Measurements from ENCODE around the gene NSMF. TPM values are rescaled to one million over a fixed set of nuclear protein-coding genes. Genes with fewer than 3 reads are reported as not detected.

The NSMF gene
- total RNA-seq, 2 donors from 2014 or later, result 42.4 to 128 TPM

DNA sequence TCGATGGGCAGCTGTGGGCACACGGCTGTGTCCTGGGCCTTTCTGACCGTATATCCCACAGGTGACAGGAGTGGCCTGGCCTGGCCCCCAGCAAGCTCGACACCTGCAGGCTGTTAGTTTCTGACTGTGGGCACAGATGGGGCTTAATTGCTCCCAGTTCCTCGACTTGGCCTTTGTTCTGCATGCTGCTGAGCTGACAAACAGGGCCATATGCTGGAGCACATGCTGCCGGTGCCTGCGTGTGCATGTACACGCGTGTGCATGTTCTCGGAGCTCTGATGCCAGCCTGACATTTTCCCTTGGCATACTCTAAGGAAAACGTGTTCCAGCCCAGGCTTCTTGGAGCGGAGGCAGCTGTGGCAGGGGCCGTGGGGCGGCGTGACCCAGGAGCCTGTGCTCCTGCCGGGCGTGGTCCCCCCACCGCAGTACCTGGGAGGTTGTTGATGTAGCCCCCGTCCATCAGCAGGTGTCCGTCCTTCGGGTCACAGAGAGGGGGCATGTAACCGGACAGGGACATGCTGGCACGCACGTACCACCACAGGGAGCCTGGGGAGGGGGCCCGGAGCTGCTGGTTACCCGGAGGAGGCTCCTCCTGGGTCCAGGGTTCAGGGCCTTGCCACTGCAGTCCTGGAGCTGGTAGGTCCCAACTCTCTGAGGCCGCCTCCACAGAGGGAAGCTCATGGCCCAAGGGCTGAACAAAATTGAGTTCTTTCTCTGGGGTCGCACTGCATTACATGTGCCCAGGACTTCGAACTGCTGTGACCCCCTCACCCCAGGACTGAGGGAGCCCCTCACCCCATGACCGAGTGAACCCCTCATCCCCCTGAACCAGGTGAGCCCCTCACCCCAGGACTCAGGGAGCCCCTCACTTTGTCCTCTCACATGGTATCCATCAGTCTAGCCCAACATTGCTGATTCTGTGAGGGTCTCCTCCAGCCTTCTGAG lies 4.1 kb upstream of the NSMF start:
- H3K4me1 ChIP-seq (replicated peaks), result peaks cover 6% of the 10 kb centered on the region
- intact Hi-C loops (cut with DNase I), result no loop called here
- TF ChIP-seq, protein P1, sequence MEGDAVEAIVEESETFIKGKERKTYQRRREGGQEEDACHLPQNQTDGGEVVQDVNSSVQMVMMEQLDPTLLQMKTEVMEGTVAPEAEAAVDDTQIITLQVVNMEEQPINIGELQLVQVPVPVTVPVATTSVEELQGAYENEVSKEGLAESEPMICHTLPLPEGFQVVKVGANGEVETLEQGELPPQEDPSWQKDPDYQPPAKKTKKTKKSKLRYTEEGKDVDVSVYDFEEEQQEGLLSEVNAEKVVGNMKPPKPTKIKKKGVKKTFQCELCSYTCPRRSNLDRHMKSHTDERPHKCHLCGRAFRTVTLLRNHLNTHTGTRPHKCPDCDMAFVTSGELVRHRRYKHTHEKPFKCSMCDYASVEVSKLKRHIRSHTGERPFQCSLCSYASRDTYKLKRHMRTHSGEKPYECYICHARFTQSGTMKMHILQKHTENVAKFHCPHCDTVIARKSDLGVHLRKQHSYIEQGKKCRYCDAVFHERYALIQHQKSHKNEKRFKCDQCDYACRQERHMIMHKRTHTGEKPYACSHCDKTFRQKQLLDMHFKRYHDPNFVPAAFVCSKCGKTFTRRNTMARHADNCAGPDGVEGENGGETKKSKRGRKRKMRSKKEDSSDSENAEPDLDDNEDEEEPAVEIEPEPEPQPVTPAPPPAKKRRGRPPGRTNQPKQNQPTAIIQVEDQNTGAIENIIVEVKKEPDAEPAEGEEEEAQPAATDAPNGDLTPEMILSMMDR (IDR thresholded peaks at IDR 0.05), result no peak
- TF ChIP-seq POLR2AphosphoS5 (IDR thresholded peaks at IDR 0.05) (no peak), POLR2A (IDR thresholded peaks at IDR 0.05) (no peak)
- H3K4me3 ChIP-seq, result no peak overlapping the region
- H3K36me3 ChIP-seq, result no peaks in the 10 kb centered on the region
- no peaks in the 10 kb centered on the region for H3K9me3 ChIP-seq
- no peak overlapping the region for H3K27ac ChIP-seq
- no peak for DNase-seq (ENCODE audit: low spot score)
- H3K27me3 ChIP-seq (replicated peaks; ENCODE audit: insufficient read depth), result no peaks in the 10 kb centered on the region
- whole genome bisulfite sequencing, result 95% methylated on average over 30 of the region's 30 CpGs

DNA sequence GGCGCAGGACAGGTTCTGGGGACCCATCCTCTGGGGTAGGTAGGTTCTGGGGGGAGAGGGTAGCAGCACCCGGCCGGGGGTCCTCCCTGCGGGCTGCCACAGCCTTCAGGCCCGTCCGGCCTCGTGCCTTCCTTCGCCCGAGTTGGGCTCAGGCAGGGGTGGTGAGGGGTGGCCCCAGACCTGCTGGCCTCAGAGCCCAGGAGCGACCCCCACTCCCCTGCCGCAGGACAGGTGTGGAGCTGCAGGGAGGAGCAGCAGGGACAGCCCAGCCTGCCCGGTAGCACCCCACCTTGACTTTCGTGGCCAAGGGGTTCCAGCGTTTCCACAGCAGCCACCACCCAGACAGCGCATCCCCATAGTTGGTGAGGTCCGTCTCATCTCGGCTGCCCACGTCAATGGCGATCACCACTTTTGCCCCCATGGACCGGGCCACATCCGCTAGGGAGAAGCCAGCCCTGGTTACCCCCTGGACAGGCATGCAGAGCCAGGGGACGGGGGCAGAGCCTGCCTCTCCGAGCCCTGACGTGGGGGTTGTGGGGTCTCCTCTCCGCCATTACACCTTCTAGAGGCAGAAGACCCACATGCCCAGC lies 3.4 kb upstream of the NSMF start:
- H3K27me3 ChIP-seq (replicated peaks; ENCODE audit: insufficient read depth), result no peaks in the 10 kb centered on the region
- peaks cover 9% of the 10 kb centered on the region for H3K4me1 ChIP-seq (replicated peaks)
- no peaks in the 10 kb centered on the region for H3K9me3 ChIP-seq
- no peak for TF ChIP-seq POLR2A (IDR thresholded peaks at IDR 0.05)
- TF ChIP-seq, protein P1 (IDR thresholded peaks at IDR 0.05), result no peak
- no peak for TF ChIP-seq POLR2AphosphoS5 (IDR thresholded peaks at IDR 0.05)
- H3K36me3 ChIP-seq, result no peaks in the 10 kb centered on the region
- H3K27ac ChIP-seq, result no peak overlapping the region
- H3K4me3 ChIP-seq, result no peak overlapping the region
- WGBS, result 92% methylated on average over 14 of the region's 25 CpGs
- intact Hi-C loops (cut with DNase I), result no loop called here
- no peak for DNase-seq (ENCODE audit: low spot score)

- TF ChIP-seq, protein P1 (IDR thresholded peaks at IDR 0.05), result no peak
- TF ChIP-seq POLR2A (IDR thresholded peaks at IDR 0.05) (no peak), POLR2AphosphoS5 (IDR thresholded peaks at IDR 0.05) (no peak)
- Histone ChIP-seq H3K27me3 (replicated peaks; ENCODE audit: insufficient read depth) (no peaks in the 10 kb centered on the region), H3K27ac (no peak overlapping the region), H3K4me1 (replicated peaks) (peaks cover 9% of the 10 kb centered on the region), H3K4me3 (no peak overlapping the region), H3K9me3 (no peaks in the 10 kb centered on the region), H3K36me3 (no peaks in the 10 kb centered on the region)
- no peak for DNase-seq (ENCODE audit: low spot score)
- 66% methylated on average over 47 of the region's 52 CpGs for WGBS
- intact Hi-C loops (cut with DNase I), result no loop called here
These were observed 2.7 kb upstream of the NSMF start for GRCh38 chr9:137461663-137462395.

DNA sequence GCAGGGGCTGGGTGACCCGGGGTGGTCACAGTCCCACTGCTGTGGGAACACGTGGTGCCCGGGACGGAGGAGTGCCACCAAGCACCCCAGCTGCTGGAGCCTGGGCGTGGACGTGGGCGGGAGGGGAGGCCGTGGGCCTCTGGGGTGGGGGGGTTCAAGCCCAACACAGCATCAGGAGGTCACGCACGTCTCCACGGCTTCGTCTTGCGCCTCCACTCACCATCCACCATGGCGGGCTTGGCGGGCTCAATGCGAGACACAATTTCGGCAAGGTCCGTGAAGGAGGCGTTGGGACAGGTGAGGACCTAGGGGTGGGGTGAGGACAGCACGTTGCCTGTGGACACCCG lies 2.2 kb upstream of the NSMF start:
- H3K4me3 ChIP-seq, result no peak overlapping the region
- intact Hi-C loops (cut with DNase I), result no loop called here
- WGBS, result 95% methylated on average over 19 of the region's 21 CpGs
- H3K27me3 ChIP-seq (replicated peaks; ENCODE audit: insufficient read depth), result no peaks in the 10 kb centered on the region
- H3K4me1 ChIP-seq (replicated peaks), result peaks cover 9% of the 10 kb centered on the region
- DNase-seq (ENCODE audit: low spot score), result no peak
- TF ChIP-seq, protein P1 (IDR thresholded peaks at IDR 0.05), result no peak
- TF ChIP-seq POLR2AphosphoS5 (IDR thresholded peaks at IDR 0.05), result no peak
- TF ChIP-seq POLR2A (IDR thresholded peaks at IDR 0.05), result no peak
- H3K36me3 ChIP-seq, result no peaks in the 10 kb centered on the region
- no peaks in the 10 kb centered on the region for H3K9me3 ChIP-seq
- H3K27ac ChIP-seq, result no peak overlapping the region
